Activated CD4-positive, alpha-beta T cell treated with anti-CD3 and anti-CD28 coated beads, Interleukin-10, Interleukin-2, amounts not matched to agents 100 ng/mL and 50 ng/mL, durations not matched to agents 16 hours and 8 hours (primary cell): Measurements from ENCODE around the gene KY.

Source experiments
- DNase-seq: peaks from one replicate; pipeline ENCODE4 v3.0.0-alpha.2; 2020

KY gene

DNA sequence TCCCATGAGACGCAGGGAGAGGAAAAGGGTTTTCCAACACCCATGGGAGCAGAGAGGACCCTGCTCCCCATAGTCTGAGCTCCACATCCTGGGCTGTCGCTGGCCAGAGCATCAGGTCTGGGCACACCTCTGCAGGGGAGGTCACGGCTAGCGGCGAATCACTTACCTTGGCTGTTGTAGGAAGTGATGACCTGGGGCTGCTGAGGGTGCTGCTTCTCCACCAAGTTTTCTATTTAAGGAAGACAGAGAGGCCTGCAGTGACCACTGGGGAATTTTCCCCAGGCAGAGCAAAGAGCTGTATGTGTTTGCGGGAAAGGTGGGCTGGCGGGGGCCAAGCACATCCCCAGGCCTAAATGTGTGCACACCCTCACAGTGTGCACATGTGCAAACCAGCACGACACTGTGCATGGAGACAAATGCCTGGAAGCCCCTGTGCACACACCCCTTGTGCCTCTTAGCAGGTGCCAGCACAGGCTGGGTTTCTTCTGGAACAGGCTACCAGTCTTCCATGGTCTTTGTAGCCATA, 7.6 kb downstream of the KY start:
- DNase-seq = no peak

- DNase-seq = no peak
Observed at GRCh38 chr3:134642445-134643149, 8.2 kb downstream of the KY start.

DNA sequence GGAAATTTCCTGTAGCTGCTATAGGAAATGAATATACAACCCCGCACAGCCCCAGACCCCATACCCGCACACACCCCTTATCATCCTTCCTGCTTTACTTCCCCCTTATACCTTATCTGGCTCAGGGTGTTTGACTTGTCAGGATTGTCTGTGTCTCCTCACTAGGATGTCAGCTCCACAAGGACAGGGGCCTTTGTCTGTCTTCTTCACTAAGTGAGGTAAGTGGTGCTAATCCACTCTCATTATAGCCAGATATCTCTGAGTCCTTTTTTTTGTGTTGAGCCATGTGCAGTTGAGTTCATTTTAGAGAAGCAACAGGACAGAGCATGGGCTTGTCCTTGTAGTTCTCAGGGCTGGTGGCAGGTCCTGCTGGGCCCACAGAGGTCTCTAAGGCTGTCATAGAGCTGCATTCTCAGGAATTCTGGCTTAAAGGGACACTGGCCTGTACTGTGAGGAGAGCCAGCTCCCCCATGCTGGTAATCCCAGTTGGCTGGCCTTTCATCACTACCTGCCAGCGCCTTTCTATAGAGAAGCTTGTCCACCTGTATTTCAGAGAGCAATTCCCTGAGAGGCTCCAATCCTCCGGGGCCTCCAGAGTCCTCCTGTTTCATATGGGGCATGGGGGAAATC, 9.0 kb downstream of the KY start:
- DNase-seq = no peak

GRCh38 chr3:134640872-134641470, 9.9 kb downstream of the KY start:
- DNase-seq = peak; percentile 23

DNA sequence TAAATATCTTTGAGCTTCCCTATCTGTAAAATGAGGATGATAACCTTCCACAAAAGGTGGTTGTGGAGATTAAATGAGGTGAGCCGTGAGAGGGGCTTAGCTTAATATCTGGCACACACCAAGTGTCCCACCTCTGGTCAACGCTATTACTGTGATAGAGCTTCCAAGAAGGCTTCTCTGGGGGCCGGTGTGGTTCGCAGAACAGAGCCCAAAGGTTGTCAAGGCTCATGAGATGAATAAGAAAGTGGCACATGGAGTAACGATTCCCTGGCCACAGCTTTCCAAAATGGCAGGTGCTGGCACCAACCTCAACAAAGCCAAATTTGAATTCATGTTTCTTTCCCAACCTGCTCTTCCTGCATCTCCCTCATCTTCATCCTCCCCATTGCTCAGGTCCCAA, 10.4 kb downstream of the KY start:
- no peak for DNase-seq

DNA sequence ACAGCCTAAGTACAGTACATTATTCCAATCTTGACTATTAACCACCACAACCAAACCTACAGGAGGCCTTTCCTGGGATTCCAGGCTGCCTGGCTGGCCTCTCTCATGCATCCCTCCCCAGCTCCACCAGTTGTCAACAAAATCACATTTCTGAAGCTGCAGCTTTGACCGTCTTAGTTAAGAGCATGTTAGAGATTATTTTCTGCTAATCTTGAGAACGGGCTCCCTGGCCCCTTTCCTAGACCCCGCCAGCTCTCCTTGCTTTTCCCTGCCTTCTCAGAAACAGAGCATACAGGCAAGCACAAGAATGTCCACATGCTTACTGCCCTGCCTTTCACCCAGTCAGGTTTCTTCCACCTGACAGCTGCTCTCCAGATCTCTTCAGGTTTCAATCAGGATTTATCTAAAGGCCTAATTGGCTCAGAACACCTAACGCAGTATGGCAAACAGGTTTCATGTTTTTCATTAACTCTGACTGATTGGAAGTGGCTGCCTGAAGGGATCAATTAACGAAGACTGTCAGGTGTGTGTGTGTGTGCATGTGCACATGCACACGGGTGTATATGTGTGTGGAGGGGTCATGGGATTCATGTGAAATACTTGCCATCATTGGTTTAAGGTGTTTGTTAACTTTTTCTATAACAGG, 12.3 kb downstream of the KY start:
- no peak for DNase-seq

- DNase-seq = no peak
Observed at GRCh38 chr3:134636406-134636805, 14.4 kb downstream of the KY start.

DNA sequence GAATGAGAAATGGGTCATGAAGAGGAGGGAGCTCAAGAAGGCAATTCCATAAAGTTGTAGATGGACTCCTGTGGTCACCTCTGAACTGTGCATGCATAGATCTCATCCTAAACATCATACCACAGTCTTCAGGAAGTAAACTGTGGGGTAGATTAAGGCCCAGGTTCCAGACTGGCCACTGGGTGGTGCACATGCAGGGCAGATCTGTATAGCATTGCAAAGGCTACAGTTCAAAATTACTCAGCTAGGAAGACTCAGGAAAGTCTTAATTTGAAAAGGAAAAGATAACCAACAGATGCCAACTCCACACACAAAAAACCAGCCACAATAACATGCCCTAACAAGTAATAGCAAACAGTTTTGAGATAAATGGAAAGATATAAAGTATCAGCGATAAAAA, 20.3 kb downstream of the KY start:
- DNase-seq = peak; percentile 2

DNA sequence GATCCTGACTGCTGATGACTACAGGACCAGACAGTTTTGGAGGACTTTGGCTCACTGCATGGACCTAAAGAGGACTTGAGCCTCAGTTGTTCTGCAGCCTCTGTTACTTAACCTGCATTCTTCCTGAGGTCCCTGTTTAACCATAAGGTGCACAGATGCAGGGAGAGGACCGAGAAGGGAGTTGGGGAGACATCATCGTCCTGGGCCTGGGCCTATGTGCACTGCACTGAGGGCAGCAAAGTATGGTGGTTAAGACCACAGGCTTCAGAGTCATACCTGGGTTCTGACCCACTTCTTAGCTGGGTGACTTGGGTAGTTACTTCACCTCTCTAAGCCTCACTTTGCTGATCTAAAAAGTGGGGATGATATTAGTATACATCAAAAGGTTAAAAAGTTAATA, 21.9 kb downstream of the KY start:
- DNase-seq = no peak

GRCh38 chr3:134627831-134628230, 23.0 kb downstream of the KY start:
- no peak for DNase-seq

GRCh38 chr3:134625885-134626741, 24.7 kb downstream of the KY start:
- no peak for DNase-seq

DNA sequence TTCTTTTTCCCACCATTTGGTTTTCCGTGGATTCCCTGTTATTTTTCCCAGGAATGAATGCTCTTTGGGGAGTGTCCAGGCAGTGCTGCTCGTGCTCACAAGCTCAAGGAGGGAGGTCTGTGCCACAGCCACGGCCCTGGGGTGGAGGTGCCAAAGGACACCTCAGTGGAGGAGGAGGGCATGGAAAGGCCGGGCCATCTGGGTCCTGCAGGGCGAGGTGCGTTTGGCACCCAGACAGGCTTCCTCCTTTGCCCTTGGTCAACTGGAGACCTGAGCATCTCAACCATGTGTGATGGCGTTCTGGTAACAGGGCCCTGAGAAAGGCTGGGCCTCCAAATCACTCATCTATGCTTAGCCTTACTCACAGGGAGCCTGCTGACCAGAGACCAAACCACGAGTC, 25.4 kb downstream of the KY start:
- DNase-seq = no peak

DNA sequence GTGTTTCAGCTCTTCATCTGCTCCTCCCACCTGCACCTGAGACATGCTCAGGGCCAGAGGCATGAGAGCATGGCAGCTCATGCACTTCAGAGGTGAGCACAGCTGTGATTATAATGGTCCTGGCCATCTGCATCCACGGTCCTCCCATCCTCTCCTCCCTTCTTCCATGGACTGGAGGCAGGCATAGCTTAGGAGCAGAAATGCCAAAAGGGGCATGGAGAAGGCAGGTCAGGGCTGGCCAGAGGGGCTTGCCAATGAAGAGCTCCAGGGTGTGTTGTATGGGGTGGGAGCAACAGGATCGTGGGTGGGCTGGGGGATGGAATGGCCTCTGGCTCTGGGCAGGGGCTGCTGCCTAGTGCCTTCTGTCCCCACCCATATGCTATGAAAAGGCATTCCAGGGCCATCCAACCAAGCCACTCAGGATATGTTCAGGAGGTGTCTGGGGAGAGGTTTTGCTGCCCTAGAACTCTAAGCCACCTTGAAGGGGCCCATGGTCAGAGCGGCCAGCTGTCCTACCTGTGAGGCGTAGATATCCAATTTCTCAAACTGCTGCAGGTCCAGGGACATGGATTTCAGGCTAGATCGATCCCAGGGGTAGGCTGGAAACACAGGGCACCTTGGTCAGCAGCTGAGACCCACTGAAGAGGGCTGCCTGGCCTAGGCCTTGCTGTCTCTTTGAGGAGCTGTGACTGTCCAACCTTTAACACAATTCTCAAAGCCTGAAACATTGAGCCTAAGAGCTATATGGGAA, 26.1 kb downstream of the KY start:
- DNase-seq = no peak

DNA sequence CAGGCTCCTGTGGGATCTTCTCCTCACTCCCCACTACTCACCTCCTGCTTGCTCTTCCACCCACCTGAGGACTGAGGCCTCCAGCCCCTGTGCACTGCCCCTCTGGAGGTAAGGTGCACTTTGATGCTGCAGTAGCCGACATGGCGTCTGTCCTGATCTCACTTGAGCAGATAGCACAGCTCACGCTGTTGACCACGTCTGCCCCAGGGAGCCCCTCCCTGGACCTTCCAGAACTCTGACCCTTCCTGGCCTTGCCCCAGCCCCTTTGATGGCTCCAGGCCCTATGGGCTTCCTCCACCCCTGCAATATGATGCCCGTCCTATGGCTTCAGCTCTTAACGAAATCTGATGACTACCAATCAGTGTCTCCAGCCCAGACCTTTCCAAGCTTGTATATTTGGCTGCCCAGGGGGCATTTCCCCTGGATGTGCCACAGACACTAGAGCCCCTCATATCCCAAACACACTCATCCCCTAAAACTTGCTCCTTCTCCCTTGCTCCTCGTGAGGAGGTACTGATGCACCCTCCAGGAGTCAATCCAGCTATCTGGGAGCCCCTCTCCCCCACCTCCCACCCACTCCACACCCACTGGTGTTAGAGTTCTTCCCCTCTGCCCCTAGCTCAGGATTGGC, 27.1 kb downstream of the KY start:
- no peak for DNase-seq

- DNase-seq = no peak
Observed at GRCh38 chr3:134622806-134623365, 27.9 kb downstream of the KY start.

DNA sequence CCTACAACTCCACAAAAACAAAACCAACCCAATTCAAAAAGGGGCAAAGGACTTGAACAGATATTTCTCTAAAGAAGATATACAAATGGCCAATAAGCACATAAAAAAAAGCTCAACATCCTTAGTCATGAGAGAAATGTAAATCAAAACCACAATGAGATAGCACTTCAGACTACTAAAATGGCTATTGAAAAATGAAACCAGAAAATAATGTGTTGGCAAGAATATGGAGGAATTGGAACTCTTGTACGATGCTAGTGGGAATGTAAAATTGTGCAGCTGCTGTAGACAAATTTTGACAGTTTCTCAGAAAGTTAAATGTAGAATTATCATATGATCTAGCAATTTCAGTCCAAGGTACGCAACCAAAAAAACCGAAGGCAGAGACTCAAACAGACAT, 29.0 kb downstream of the KY start:
- DNase-seq = no peak

DNA sequence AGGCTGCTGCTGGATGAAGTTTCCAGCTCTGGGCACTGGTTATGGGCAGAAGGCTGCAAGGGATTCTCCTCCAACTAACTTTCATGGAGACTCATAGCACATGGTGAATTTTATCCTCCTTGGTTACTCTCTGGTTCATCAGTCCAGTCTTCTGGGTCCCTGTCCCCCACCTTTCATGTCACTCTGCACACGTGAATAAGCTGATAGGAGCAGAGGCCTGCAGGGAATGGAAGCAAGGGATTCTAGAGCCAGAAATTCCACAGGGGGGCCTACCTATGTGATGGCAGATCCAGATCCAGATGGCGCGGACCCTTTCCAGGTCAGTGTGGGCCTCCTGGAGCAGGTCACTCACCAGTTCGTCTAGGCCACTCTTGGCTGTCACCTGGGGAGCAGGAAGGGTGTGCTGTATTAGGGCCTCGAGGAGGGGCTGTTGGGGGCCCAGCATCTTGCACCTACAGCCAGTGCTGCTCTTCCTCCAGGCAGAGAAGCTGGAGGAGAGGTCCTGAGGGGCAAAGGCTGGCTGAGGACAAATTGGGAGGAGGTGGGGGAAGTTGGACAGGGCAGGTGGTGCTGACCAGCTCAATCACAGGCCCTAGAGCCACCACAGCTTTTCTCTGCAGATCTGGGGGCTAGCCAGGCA, 30.2 kb downstream of the KY start:
- no peak for DNase-seq

DNA sequence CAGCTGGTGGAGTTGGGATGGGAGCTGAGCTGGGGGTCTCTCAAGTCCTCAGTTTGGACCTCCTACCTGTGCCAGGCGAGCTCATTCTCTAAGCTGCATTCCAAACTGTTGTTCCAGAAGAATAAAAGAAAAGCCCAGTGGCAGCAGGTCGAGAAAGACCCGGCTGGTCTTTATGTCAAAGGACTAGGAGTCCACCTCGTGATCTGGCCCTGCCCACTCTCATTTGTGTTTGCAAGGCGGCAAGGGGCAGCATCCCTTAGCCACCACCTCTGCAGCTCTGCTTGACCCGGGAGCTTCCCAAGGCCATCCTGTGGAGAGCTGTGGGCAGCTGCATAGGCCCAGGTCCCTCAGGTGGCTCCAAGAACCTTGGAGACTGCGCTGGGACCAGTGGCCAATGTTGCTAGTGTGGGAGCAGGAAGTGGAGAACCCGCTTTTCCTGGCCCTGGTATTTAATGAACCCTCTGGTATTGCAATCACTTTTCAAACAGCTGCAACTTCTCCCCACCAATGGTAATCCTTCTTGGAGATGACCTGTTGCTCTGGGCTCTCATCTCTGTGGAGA, 30.9 kb downstream of the KY start:
- DNase-seq = no peak

DNA sequence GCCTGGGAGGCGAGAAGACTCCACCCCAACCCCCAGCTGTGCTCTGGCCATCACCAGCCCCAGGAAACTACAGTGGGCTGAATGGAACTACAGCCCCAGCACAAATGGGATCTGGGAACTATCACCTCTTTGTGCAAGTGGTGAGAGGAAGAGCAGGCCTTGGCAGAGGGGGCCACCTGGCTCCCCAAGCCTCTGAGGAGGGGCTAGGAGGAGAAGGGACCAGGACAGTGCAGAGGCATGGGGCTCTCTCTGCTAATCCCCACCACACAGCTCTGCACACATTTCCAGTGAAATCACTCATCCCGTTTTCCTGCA, 31.6 kb downstream of the KY start:
- DNase-seq = no peak

DNA sequence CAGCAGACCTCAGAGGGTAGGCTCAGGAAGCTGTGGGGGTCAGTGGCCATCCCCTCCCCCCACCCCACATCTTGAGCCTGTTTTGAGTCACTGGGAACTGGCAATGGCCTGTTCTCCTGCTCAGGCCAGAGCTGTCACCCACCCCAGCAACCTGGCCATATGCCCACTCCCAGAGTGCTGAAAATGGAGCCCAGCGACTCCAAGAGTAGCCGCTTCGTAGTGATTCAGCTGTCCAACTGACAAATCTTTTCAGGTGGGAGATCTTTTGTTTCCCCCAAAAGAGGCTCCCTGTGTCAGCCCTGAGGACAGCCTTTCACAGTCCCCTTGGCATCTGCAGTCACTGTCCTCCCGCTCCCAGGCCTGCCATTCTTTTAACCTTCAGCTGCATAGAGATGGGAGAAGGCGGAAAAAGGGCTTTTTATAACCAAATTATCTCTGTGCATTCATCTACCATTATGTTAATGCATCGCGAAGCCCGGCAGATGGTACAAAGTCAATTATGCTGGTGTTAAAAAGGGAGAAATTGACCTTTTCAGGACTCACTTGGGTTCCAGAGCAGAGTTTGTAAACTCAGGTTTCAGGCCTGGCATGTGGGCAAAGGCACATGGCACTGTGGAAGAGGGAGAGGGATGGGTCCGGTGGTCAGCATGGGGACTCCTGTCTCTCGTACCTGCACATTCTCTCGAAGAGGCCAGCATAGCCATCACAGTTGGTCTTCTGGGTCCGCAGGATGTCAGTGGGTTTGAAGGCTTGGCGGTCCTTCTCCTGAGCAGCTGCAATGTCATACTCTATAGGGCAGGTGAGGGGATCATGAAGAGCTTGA, 32.1 kb downstream of the KY start:
- DNase-seq = no peak
